Gastrocnemius medialis (tissue), 4 donors: ENCODE data around the gene C2orf76. TPM values are rescaled to one million over a fixed set of nuclear protein-coding genes. Genes with fewer than 3 reads are reported as not detected.

ENCODE experiments used
- ATAC-seq, 2 donors: fragments of 150-250 bp; one replicate each; pipeline ENCODE4 v1.9.1; 2016
- DNase-seq, 2 donors: peaks; one replicate each; pipeline ENCODE4 v3.0.0-alpha.2; 2019
- H3K27ac ChIP-seq, 4 donors: fragments of 200-600 bp; sonication (generic); 1 replicate in 1 of 4; 2 replicates in 3 of 4; pipeline ENCODE4 v1.5.1; 2016 to 2018; ENCODE audit warnings: mild to moderate bottlenecking in 2 of 4, moderate library complexity in 1 of 4
- H3K27me3 ChIP-seq, 3 donors: fragments of 200-600 bp; sonication (generic) in 2 of 3; 1 replicate in 1 of 3; 2 replicates in 2 of 3; pipeline versions ENCODE4 v1.5.1 to v1.6.0; 2016 to 2019; ENCODE audit warnings: mild to moderate bottlenecking in 1 of 3, moderate library complexity in 1 of 3
- H3K36me3 ChIP-seq, 2 donors: fragments of 200-600 bp; sonication (generic) in 1 of 2; one replicate each; pipeline ENCODE4 v1.5.1; 2017 to 2018
- H3K4me1 ChIP-seq, 2 donors: fragments of 200-600 bp; sonication (generic) in 1 of 2; one replicate each; pipeline ENCODE4 v1.5.1; 2016 to 2017; ENCODE audit warnings: mild to moderate bottlenecking in 2 of 2
- H3K4me3 ChIP-seq, 4 donors: fragments of 200-600 bp; sonication (generic) in 3 of 4; 1 replicate in 1 of 4; 2 replicates in 3 of 4; pipeline ENCODE4 v1.5.1; 2016 to 2019; ENCODE audit warnings: mild to moderate bottlenecking in 2 of 4
- H3K9me3 ChIP-seq, 3 donors: fragments of 200-600 bp; sonication (generic) in 2 of 3; 1 replicate in 1 of 3; 2 replicates in 2 of 3; pipeline ENCODE4 v1.5.1; 2016 to 2019
- CTCF ChIP-seq, 5 experiments: fragments of 450-650 bp in 3 of 5; fragments of 200-600 bp in 2 of 5; sonication (generic) in 2 of 5; IDR thresholded peaks in 4 of 5; conservative IDR thresholded peaks in 1 of 5; 1 replicate in 4 of 5; 2 replicates in 1 of 5; pipeline ENCODE4 v1.5.1; 2016 to 2019; ENCODE audit warnings: antibody characterized with exemption in 5 of 5, mild to moderate bottlenecking in 3 of 5, moderate library complexity in 3 of 5
- POLR2A ChIP-seq, 2 donors: fragments of 450-650 bp; IDR thresholded peaks; one replicate each; pipeline ENCODE4 v1.6.1; 2017; ENCODE audit warnings: antibody characterized with exemption in 2 of 2, mild to moderate bottlenecking in 2 of 2, moderate library complexity in 2 of 2
- in situ Hi-C, 4 donors: fragments of 200-750 bp; cut with MboI; loops; one replicate each; pipeline versions ENCODE4 v1.15.0 to v1.8.0; 2017; ENCODE audit warnings: low sequenced_read_pairs in 4 of 4
- intact Hi-C: fragments of 100-400 bp; cut with DNase I; formaldehyde crosslinking; loops from one replicate; pipeline ENCODE4 v1.15.1; 2023; ENCODE audit warnings: low total_unique reads
- total RNA-seq, 4 donors: library from RNA; depleted of rRNA; stranded (reverse); fragments of >200 nt; gene quantifications; one replicate each; pipeline versions ENCODE4 v1.1.0 to v1.2.3, GENCODE V29; 2016

The C2orf76 gene
- total RNA-seq, 4 donors from 2014 or later, result 0.61 to 5.9 (median 2.6) TPM; not detected in 1

GRCh38 chr2:119282996-119283511, 83.6 kb downstream of the C2orf76 start:
- intact Hi-C loops (no loop called here), in situ Hi-C loops (no loop called here)
- no peak for TF ChIP-seq POLR2A (IDR thresholded peaks at IDR 0.05)
- TF ChIP-seq CTCF (IDR thresholded peaks at IDR 0.05 in 4 of 5, conservative IDR thresholded peaks at IDR 0.05 in 1 of 5), result no peak
- peak in 1 of 2 donors; percentile 45 for DNase-seq
- Histone ChIP-seq H3K27ac (peak overlapping the region; percentile 77 to 90 (median 83)), H3K36me3 (no peaks in the 10 kb centered on the region), H3K9me3 (no peaks in the 10 kb centered on the region), H3K4me1 (peaks cover 14 to 15% of the 10 kb centered on the region in 2 donors), H3K4me3 (no peak overlapping the region), H3K27me3 (no peaks in the 10 kb centered on the region)
- no peak for ATAC-seq

- in situ Hi-C loops, result no loop called here
- ATAC-seq (no peak), DNase-seq (no peak)
- Histone ChIP-seq H3K27ac (peak overlapping the region; percentile 77 to 90 (median 83)), H3K4me1 (peaks cover 14 to 15% of the 10 kb centered on the region in 2 donors), H3K27me3 (no peaks in the 10 kb centered on the region), H3K9me3 (no peaks in the 10 kb centered on the region), H3K4me3 (no peak overlapping the region), H3K36me3 (no peaks in the 10 kb centered on the region)
- intact Hi-C loops, result no loop called here
- TF ChIP-seq CTCF (IDR thresholded peaks at IDR 0.05 in 4 of 5, conservative IDR thresholded peaks at IDR 0.05 in 1 of 5) (no peak), POLR2A (IDR thresholded peaks at IDR 0.05) (no peak)
Observed at GRCh38 chr2:119282146-119282995, 84.3 kb downstream of the C2orf76 start.

GRCh38 chr2:119280680-119281079, 86.0 kb downstream of the C2orf76 start:
- H3K9me3 ChIP-seq, result no peaks in the 10 kb centered on the region
- intact Hi-C loops, result no loop called here
- no peak for TF ChIP-seq POLR2A (IDR thresholded peaks at IDR 0.05)
- no peak for TF ChIP-seq CTCF (IDR thresholded peaks at IDR 0.05 in 4 of 5, conservative IDR thresholded peaks at IDR 0.05 in 1 of 5)
- H3K27me3 ChIP-seq, result no peaks in the 10 kb centered on the region
- in situ Hi-C loops, result no loop called here
- ATAC-seq (no peak), DNase-seq (no peak)
- H3K4me1 ChIP-seq, result peaks cover 14 to 15% of the 10 kb centered on the region in 2 donors
- H3K27ac ChIP-seq, result no peak overlapping the region
- no peaks in the 10 kb centered on the region for H3K36me3 ChIP-seq
- no peak overlapping the region for H3K4me3 ChIP-seq

- peak overlapping the region in 1 of 4 donors; percentile 55 for H3K27ac ChIP-seq
- in situ Hi-C loops, result no loop called here
Observed at GRCh38 chr2:119279666-119280065, 87.0 kb downstream of the C2orf76 start.

More at GRCh38 chr2:119279666-119280065, 87.0 kb downstream of the C2orf76 start:
- Histone ChIP-seq H3K27me3 (no peaks in the 10 kb centered on the region), H3K4me3 (no peak overlapping the region), H3K9me3 (no peaks in the 10 kb centered on the region), H3K4me1 (peaks cover 14 to 15% of the 10 kb centered on the region in 2 donors), H3K36me3 (no peaks in the 10 kb centered on the region)
- DNase-seq, result no peak
- ATAC-seq, result no peak
- intact Hi-C loops, result no loop called here
- TF ChIP-seq POLR2A (IDR thresholded peaks at IDR 0.05), result no peak
- no peak for TF ChIP-seq CTCF (IDR thresholded peaks at IDR 0.05 in 4 of 5, conservative IDR thresholded peaks at IDR 0.05 in 1 of 5)
